Activated naive CD4-positive, alpha-beta T cell treated with anti-CD3 and anti-CD28 coated beads for 36 hours (primary cell): ENCODE results near the gene MRPL9. TPM values are rescaled to one million over a fixed set of nuclear protein-coding genes. Genes with fewer than 3 reads are reported as not detected.

ENCODE experiments used
- CTCF ChIA-PET: fragments of 350-600 bp; sonication (Branson Sonifier 250); formaldehyde crosslinking; loops from one replicate; lab custom pipeline; 2021; ENCODE audit warnings: antibody characterized with exemption; lab: Charles Lee
- DNase-seq: peaks from one replicate; pipeline ENCODE4 v3.0.0-alpha.2; 2020
- H3K27ac Mint-ChIP-seq: one replicate; pipeline ENCODE4 v1.8.0; 2021; ENCODE audit warnings: mild to moderate bottlenecking, mixed read lengths
- H3K27me3 Mint-ChIP-seq: one replicate; pipeline ENCODE4 v1.8.0; 2021; ENCODE audit warnings: low read depth, mixed read lengths
- H3K36me3 Mint-ChIP-seq: one replicate; pipeline ENCODE4 v1.8.0; 2021; ENCODE audit warnings: low read depth, mixed read lengths
- H3K4me1 Mint-ChIP-seq: one replicate; pipeline ENCODE4 v1.8.0; 2021; ENCODE audit warnings: low read depth, mixed read lengths
- H3K4me3 Mint-ChIP-seq: one replicate; pipeline ENCODE4 v1.8.0; 2021; ENCODE audit warnings: mild to moderate bottlenecking, moderate library complexity, mixed read lengths
- H3K9me3 Mint-ChIP-seq: one replicate; pipeline ENCODE4 v1.8.0; 2021; ENCODE audit warnings: mixed read lengths
- intact Hi-C: fragments of 100-400 bp; cut with micrococcal nuclease; formaldehyde crosslinking; loops from one replicate; pipeline ENCODE4 v1.15.1; 2023
- total RNA-seq, 2 experiments: library from RNA; stranded (reverse); gene quantifications; one replicate each; pipeline ENCODE4 v1.2.3, GENCODE V29; 2021

MRPL9 gene
- total RNA-seq, 2 experiments from 2014 or later = 157 to 160 TPM

DNA sequence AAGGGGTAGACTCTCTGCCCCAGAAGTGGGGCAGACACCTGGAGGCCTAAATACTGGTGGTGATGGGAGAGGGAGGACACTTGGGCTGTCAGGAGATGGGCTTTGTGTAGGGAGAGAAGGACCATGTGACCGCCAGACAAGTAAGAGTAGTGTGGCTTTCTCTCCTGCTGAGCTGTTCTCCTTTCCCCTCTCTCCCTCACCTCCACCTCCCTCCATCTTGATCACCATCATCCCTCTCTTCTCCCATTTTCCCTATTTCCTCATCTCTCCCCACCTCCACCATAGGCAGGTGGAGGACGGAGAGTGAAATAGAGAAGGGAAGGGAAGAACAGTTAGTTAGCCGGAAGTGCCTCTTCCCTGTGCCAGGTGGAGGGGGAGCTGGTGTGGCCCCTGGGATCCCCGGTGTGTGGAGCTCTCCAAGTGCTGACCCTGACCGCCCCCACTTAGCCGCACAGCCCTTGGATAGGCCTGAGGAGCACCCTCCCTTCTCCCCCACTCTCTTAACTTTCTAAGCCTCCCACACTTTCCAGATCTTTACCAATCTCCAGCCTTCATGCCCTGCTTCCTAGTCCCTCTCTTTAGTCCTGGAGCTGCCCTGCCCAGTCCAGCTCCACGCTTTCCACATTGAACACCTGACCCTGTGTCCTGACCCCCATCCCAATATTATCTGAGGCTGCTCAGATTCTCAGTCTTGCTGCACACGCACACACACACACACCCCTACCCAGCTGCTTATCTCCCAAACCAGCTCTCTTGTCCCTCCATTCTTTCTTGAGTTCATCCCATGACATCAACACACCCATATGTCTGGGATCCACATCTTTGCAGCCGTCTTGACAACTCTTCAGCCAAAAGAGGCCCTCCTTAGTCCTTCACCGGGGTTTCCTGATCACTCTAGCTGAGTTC lies 48.2 kb downstream of the MRPL9 start:
- no peak overlapping the region for H3K4me3 Mint-ChIP-seq
- CTCF ChIA-PET = interaction anchor here (1.6 kb wide), 1 partner anchor 18 kb away, joined by 6 read pairs; no protein-coding TSS in a partner anchor
- intact Hi-C loops = loop anchor here (5.0 kb wide), 1 partner anchor 122 kb away; the partner anchor contains the start of gene C2CD4D
- no peak overlapping the region for H3K27ac Mint-ChIP-seq
- H3K36me3 Mint-ChIP-seq = no peaks in the 10 kb centered on the region
- H3K9me3 Mint-ChIP-seq = no peaks in the 10 kb centered on the region
- no peak for DNase-seq
- H3K4me1 Mint-ChIP-seq = peaks cover 5% of the 10 kb centered on the region
- H3K27me3 Mint-ChIP-seq = peaks cover 50% of the 10 kb centered on the region

DNA sequence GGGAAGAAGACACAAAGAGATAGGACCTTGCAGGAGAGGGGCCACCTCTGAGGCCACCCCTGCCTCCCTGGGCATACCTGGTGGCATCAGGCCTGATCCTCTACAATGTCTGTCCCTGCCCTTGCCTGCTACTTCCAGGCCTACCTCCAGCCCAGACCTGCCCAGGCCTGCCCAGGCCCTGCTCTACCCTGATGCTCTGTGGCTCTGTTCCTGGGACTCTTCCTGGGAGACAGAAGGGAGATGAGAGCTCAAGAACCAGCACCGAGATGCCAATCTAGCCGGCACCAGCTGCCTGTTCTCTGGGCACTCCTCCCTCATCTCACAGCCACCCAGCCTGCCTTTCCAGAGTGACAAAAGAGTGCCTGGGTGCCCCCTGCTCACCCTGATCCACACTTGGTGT lies 49.4 kb downstream of the MRPL9 start:
- peaks cover 5% of the 10 kb centered on the region for H3K4me1 Mint-ChIP-seq
- intact Hi-C loops = no loop called here
- CTCF ChIA-PET = no interaction called here
- DNase-seq = no peak
- no peak overlapping the region for H3K27ac Mint-ChIP-seq
- no peaks in the 10 kb centered on the region for H3K36me3 Mint-ChIP-seq
- H3K9me3 Mint-ChIP-seq = no peaks in the 10 kb centered on the region
- no peak overlapping the region for H3K4me3 Mint-ChIP-seq
- peaks cover 45% of the 10 kb centered on the region for H3K27me3 Mint-ChIP-seq

DNA sequence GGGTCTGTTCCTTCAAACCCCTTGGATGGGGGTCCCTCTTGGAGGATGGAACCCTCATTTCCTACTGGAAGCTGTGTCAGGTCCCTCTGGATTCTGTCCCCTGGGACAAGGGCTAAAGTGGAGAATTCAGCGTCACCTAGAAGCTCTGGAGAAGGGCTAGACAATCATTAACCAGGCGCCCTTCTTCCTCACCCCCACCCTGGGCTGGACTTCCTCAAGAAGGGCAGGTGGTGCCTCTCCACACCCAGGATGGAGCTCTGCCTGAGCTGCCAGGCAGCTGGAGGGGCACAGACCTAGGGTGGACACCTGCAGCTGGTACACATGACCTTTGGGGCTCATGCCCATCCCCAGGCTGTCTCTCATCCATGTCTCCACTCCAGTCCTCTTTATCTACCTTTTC lies 50.3 kb downstream of the MRPL9 start:
- DNase-seq = no peak
- intact Hi-C loops = no loop called here
- CTCF ChIA-PET = no interaction called here
- Mint-ChIP-seq H3K9me3 (no peaks in the 10 kb centered on the region), H3K36me3 (no peaks in the 10 kb centered on the region), H3K4me3 (no peak overlapping the region), H3K27ac (no peak overlapping the region), H3K27me3 (peaks cover 39% of the 10 kb centered on the region), H3K4me1 (peaks cover 5% of the 10 kb centered on the region)

DNA sequence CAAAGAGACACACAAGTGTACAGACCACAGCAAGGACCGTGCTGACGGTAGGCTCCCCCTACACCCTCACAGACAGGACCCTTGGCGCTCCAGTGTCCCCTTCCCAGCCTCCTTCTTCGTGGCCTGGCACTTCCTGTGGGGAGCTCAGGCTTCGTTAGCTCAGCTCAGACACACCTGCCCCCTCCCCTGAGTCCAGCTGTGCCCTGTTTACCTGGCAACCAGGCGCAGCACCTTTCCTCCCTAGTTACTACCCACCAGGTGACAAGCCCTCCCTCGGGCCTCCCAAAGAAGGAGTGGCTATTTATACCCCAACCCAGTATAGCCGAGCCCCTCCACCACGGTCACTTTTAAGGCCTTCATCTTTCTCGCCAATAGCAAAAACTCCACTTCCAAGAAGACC lies 51.3 kb downstream of the MRPL9 start:
- no peak overlapping the region for H3K27ac Mint-ChIP-seq
- CTCF ChIA-PET = no interaction called here
- DNase-seq = no peak
- peaks cover 28% of the 10 kb centered on the region for H3K27me3 Mint-ChIP-seq
- peaks cover 3% of the 10 kb centered on the region for H3K4me1 Mint-ChIP-seq
- H3K4me3 Mint-ChIP-seq = no peak overlapping the region
- H3K9me3 Mint-ChIP-seq = no peaks in the 10 kb centered on the region
- no peaks in the 10 kb centered on the region for H3K36me3 Mint-ChIP-seq
- intact Hi-C loops = no loop called here

DNA sequence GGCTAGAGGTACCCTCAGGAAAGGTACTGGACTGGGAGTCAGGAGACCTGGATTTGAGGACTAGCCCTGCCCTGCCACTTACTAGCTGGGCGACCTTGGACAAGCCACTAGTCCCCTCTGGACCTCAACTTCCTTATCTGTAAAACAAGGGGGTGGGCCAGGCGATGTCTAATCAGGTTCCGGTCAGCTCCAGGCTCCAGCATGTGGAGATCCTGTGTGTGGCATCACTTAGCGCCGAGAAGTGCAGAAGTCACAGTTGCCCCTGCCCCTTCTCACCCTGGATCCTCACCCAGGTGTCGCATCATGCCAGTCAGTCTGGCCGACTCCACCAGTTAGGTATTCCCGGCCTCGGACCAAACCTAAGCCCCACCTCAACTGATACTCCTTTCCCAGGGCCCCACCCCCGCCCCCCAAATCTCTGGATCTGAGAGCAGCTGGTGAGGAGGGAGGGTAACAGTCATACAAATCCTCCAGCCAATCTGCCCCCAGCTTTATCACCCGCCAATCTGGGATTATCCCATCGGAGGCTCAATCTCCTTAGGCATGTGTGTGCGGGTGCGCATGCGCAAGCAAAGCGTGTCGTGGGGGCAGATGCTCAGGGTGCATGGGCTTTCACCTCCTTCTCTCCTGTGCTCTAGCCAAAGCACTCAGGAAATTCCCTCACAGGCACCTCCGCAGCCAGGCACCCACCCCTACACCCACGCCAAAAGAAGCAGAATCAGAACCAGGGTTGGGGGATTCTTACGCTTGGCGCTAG lies 52.1 kb downstream of the MRPL9 start:
- peaks cover 24% of the 10 kb centered on the region for H3K27me3 Mint-ChIP-seq
- H3K4me3 Mint-ChIP-seq = no peak overlapping the region
- H3K36me3 Mint-ChIP-seq = no peaks in the 10 kb centered on the region
- H3K27ac Mint-ChIP-seq = no peak overlapping the region
- no peaks in the 10 kb centered on the region for H3K4me1 Mint-ChIP-seq
- DNase-seq = no peak
- H3K9me3 Mint-ChIP-seq = no peaks in the 10 kb centered on the region
- CTCF ChIA-PET = interaction anchor here (1.0 kb wide), 1 partner anchor 9 kb away, joined by 3 read pairs; no protein-coding TSS in a partner anchor
- intact Hi-C loops = no loop called here

DNA sequence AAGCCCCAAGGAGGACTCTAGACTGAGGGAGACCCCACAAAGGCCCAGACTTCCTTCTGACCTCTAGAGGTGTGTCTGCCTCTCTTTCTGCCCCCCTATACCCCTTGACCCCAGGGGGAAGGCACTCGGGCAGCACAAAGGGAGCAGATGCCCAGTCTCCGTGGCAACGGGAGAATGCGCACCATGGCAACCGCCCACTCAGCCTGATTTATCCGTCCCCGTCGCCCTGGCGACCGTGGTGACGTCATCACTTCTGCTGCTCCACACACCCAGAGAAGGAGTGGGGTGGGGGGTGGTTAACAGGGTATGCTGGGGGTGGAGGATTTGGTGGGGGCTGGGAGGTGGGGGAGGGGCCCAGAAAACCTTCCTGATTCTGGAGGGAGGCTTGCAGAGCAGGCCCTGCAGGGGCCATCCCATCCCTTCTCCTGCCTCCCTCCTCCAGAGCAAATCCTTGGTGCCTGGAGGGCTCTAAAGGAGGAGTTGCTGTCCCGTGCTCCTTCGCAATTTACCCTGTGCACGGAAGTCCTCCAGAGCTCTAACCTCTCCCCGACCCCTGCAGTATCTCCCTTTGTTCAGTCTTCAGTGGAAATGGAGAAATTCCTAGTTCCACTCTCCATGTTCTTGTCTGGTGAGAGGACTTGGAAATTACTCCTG lies 53.0 kb downstream of the MRPL9 start:
- H3K36me3 Mint-ChIP-seq = no peaks in the 10 kb centered on the region
- no peaks in the 10 kb centered on the region for H3K9me3 Mint-ChIP-seq
- CTCF ChIA-PET = interaction anchor here (1.0 kb wide), 1 partner anchor 9 kb away, joined by 3 read pairs; no protein-coding TSS in a partner anchor
- no peaks in the 10 kb centered on the region for H3K4me1 Mint-ChIP-seq
- peaks cover 15% of the 10 kb centered on the region for H3K27me3 Mint-ChIP-seq
- H3K27ac Mint-ChIP-seq = no peak overlapping the region
- DNase-seq = peak; percentile 22
- intact Hi-C loops = no loop called here
- H3K4me3 Mint-ChIP-seq = no peak overlapping the region

Other genes starting within 250 kb of the MRPL9 start
- 1 to 10 TPM; 2.3 to 2.8 TPM for gene TUFT1, start 223.2 kb downstream of the MRPL9 start, total RNA-seq
- gene SNX27, start 151.4 kb downstream of the MRPL9 start, total RNA-seq = 10 to 100 TPM; 22.9 to 23.6 TPM
- not detected for gene CELF3, start 46.7 kb downstream of the MRPL9 start, total RNA-seq
- gene RIIAD1, start 42.0 kb downstream of the MRPL9 start, total RNA-seq = not detected
- 10 to 100 TPM; 22.0 to 22.5 TPM for gene TDRKH, start 27.0 kb upstream of the MRPL9 start, total RNA-seq
- gene LINGO4, start 41.9 kb upstream of the MRPL9 start, total RNA-seq = under 1 TPM in 1 of 2 experiments, not detected in 1; 0.07 TPM
- gene RORC, start 68.3 kb upstream of the MRPL9 start, total RNA-seq = 1 to 10 TPM; 1.4 to 1.6 TPM
- gene C2CD4D, start 76.3 kb upstream of the MRPL9 start, total RNA-seq = 1 to 10 TPM; 2.3 to 2.7 TPM
- gene THEM5, start 90.2 kb upstream of the MRPL9 start, total RNA-seq = not detected
- gene THEM4, start 146.0 kb upstream of the MRPL9 start, total RNA-seq = 10 to 100 TPM; 20.1 to 22.0 TPM
- 100 to 1,000 TPM; 159 to 170 TPM for gene S100A10, start 230.4 kb upstream of the MRPL9 start, total RNA-seq